ENCODE measurements around the gene IQGAP3. TPM values are rescaled to one million over a fixed set of nuclear protein-coding genes. Genes with fewer than 3 reads are reported as not detected.
A peak's percentile ranks its signal among the peaks of the same experiment; 100 is the strongest.

IQGAP3 gene
- polyA plus RNA-seq, 3 donors = 0.03 to 0.24 TPM; not detected in 1

DNA sequence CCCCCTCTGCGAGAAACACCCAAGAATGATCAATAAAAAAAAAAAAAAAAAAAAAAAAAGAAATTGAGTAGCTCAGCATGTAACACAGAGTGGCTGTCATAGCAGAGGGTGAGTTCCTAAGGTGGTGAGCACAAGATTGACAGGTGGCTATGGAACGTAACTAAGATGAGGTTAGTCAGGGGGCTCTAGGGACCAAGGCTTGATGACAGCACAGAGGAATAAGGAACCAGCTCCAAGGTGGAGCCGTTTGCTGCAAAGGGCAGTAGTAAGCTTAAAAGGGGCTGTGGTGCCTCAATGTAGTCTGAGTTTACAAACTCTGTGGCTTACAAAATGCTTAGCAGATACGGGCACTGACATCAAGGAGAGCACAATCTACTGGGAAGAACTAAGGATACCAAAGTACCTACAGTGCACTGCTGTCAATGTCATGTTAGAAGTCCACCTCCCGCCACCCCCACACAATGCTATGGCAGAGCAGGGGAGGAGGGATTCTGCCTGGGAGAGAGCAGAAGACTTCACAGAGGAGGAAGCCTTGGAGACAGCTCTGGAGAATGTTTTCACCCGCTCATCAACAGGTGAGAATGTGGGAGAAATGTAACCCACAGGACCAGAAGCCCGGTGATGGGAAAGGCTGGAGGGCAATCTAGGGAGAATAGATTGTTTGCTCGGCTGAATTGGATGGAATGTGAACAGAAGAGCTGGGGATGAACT is 13.1 kb downstream of the IQGAP3 start:
- H3K36me3 Mint-ChIP-seq = peaks cover 29 to 53% of the 10 kb centered on the region in 2 donors
- WGBS (ENCODE audit: insufficient coverage) = 92% methylated on average over 5 of the region's 8 CpGs
- Histone ChIP-seq H3K36me3 (replicated peaks in 1 of 2; ENCODE audit: control insufficient read depth in 1 of 2, insufficient read depth in 2 of 2, low read length in 2 of 2) (peaks cover 27 to 62% of the 10 kb centered on the region in 2 donors), H2AFZ (ENCODE audit: insufficient read depth, low read depth, low read length, poor library complexity, severe bottlenecking) (no peak overlapping the region), H3K4me1 (ENCODE audit: control insufficient read depth in 1 of 2, insufficient read depth in 2 of 2, low read length in 2 of 2) (peaks cover 11% of the 10 kb centered on the region in 2 donors), H3K9ac (ENCODE audit: insufficient read depth, low read length, poor library complexity, severe bottlenecking) (no peak overlapping the region), H3K4me3 (replicated peaks in 1 of 3; ENCODE audit: low read depth in 2 of 3, low read length in 3 of 3) (no peak overlapping the region), H3K79me2 (ENCODE audit: insufficient read depth, low read length) (no peaks in the 10 kb centered on the region), H4K20me1 (ENCODE audit: insufficient read depth, low read length) (no peaks in the 10 kb centered on the region), H3K9me3 (replicated peaks in 1 of 2; ENCODE audit: control insufficient read depth in 1 of 2, insufficient read depth in 1 of 2, low read length in 2 of 2) (no peaks in the 10 kb centered on the region), H3K27me3 (ENCODE audit: control insufficient read depth in 2 of 2, insufficient read depth in 2 of 2, low read length in 2 of 2) (no peaks in the 10 kb centered on the region), H3K27ac (ENCODE audit: low read depth in 1 of 2, low read length in 2 of 2) (no peak overlapping the region), H3K4me2 (replicated peaks; ENCODE audit: extremely low read depth, low read length, poor library complexity, severe bottlenecking) (no peak overlapping the region)
- peaks cover 18% of the 10 kb centered on the region for H3K4me1 Mint-ChIP-seq
- peak overlapping the region in 1 of 7 donors; percentile 44 for H3K27ac Mint-ChIP-seq
- no peak overlapping the region for H3K4me3 Mint-ChIP-seq
- peaks cover 0 to 1% (median 0%) of the 10 kb centered on the region in 7 donors for H3K9me3 Mint-ChIP-seq
- peaks cover 0 to 3% (median 3%) of the 10 kb centered on the region in 3 donors for H3K27me3 Mint-ChIP-seq (ENCODE audit: low read depth in 3 of 3)
- DNase-seq = no peak
- intact Hi-C loops (cut with micrococcal nuclease) = loop anchor here in 1 of 2 donors (10.0 kb wide), 1 partner anchor 64 kb away; no protein-coding TSS in a partner anchor
- TF ChIP-seq, protein P1, sequence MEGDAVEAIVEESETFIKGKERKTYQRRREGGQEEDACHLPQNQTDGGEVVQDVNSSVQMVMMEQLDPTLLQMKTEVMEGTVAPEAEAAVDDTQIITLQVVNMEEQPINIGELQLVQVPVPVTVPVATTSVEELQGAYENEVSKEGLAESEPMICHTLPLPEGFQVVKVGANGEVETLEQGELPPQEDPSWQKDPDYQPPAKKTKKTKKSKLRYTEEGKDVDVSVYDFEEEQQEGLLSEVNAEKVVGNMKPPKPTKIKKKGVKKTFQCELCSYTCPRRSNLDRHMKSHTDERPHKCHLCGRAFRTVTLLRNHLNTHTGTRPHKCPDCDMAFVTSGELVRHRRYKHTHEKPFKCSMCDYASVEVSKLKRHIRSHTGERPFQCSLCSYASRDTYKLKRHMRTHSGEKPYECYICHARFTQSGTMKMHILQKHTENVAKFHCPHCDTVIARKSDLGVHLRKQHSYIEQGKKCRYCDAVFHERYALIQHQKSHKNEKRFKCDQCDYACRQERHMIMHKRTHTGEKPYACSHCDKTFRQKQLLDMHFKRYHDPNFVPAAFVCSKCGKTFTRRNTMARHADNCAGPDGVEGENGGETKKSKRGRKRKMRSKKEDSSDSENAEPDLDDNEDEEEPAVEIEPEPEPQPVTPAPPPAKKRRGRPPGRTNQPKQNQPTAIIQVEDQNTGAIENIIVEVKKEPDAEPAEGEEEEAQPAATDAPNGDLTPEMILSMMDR (IDR thresholded peaks at IDR 0.05) = no peak

DNA sequence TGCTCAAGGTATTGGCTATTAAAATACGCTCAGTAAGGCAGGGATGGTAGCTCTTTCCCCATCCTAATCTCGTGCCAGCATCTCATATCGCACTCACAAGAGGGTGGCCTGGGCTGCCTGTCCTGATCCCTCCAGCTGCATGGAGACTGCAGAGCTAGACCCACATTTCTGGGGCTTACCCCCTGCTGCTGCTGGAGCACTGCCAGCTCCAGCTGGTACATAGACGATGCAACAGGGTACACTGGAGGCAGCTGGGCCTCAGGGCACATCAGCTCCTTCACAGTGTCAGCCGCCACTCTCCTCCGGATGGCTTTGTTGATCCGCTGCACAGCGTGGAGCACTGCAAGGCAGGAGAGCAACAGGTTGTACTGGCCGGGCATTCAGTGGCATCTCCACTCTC is 16.0 kb downstream of the IQGAP3 start:
- Histone ChIP-seq H3K4me3 (replicated peaks in 1 of 3; ENCODE audit: low read depth in 2 of 3, low read length in 3 of 3) (no peak overlapping the region), H3K27ac (ENCODE audit: low read depth in 1 of 2, low read length in 2 of 2) (peak overlapping the region in 1 of 2 donors; percentile 93), H3K79me2 (ENCODE audit: insufficient read depth, low read length) (no peaks in the 10 kb centered on the region), H2AFZ (ENCODE audit: insufficient read depth, low read depth, low read length, poor library complexity, severe bottlenecking) (no peak overlapping the region), H3K27me3 (ENCODE audit: control insufficient read depth in 2 of 2, insufficient read depth in 2 of 2, low read length in 2 of 2) (no peaks in the 10 kb centered on the region), H3K4me2 (replicated peaks; ENCODE audit: extremely low read depth, low read length, poor library complexity, severe bottlenecking) (no peak overlapping the region), H3K9ac (ENCODE audit: insufficient read depth, low read length, poor library complexity, severe bottlenecking) (no peak overlapping the region), H3K36me3 (replicated peaks in 1 of 2; ENCODE audit: control insufficient read depth in 1 of 2, insufficient read depth in 2 of 2, low read length in 2 of 2) (peaks cover 10 to 33% of the 10 kb centered on the region in 2 donors), H3K4me1 (ENCODE audit: control insufficient read depth in 1 of 2, insufficient read depth in 2 of 2, low read length in 2 of 2) (peaks cover 38 to 40% of the 10 kb centered on the region in 2 donors), H4K20me1 (ENCODE audit: insufficient read depth, low read length) (no peaks in the 10 kb centered on the region), H3K9me3 (replicated peaks in 1 of 2; ENCODE audit: control insufficient read depth in 1 of 2, insufficient read depth in 1 of 2, low read length in 2 of 2) (no peaks in the 10 kb centered on the region)
- H3K9me3 Mint-ChIP-seq = peaks cover 0 to 1% (median 0%) of the 10 kb centered on the region in 7 donors
- peak overlapping the region in 1 of 7 donors; percentile 68 for H3K27ac Mint-ChIP-seq
- H3K36me3 Mint-ChIP-seq = peaks cover 17 to 34% of the 10 kb centered on the region in 2 donors
- H3K4me3 Mint-ChIP-seq = no peak overlapping the region
- 77% methylated on average over 6 of the region's 9 CpGs for WGBS (ENCODE audit: insufficient coverage)
- intact Hi-C loops (cut with micrococcal nuclease) = loop anchor here in 1 of 2 donors (10.0 kb wide), 1 partner anchor 62 kb away; no protein-coding TSS in a partner anchor
- TF ChIP-seq, protein P1 (IDR thresholded peaks at IDR 0.05) = no peak
- no peak for DNase-seq
- H3K27me3 Mint-ChIP-seq (ENCODE audit: low read depth in 3 of 3) = peaks cover 0 to 2% (median 1%) of the 10 kb centered on the region in 3 donors
- peaks cover 46% of the 10 kb centered on the region for H3K4me1 Mint-ChIP-seq
